H1 (cell line): ENCODE data around the gene ZFP57. TPM values are rescaled to one million over a fixed set of nuclear protein-coding genes. Genes with fewer than 3 reads are reported as not detected.

Experiments used
- CTCF ChIA-PET: fragments of 300-600 bp; sonication (Branson Sonifier 250); formaldehyde crosslinking; loops from one replicate; lab custom pipeline; 2021; ENCODE audit not compliant: partially characterized antibody; lab: Charles Lee
- POLR2A ChIA-PET: fragments of 300-600 bp; sonication (Branson Sonifier 250); formaldehyde crosslinking; loops from one replicate; lab custom pipeline; 2021; ENCODE audit warnings: inconsistent platforms; ENCODE audit not compliant: partially characterized antibody; lab: Charles Lee
- DNase-seq, 2 experiments: peaks; one replicate each; pipeline versions ENCODE4 v3.0.0 to v3.0.0-alpha.2; 2010 to 2022; ENCODE audit warnings: low spot score in 2 of 2, low read depth in 1 of 2, mixed read lengths in 1 of 2
- FAIRE-seq: peaks from 2 replicates; lab custom pipeline; 2011; peaks lifted over from hg19 to GRCh38; lab: Jason Lieb, UNC
- H2AFZ ChIP-seq: 2 replicates; pipeline ENCODE4 v1.8.1; 2012; ENCODE audit warnings: low read length, inconsistent platforms
- H2AK5ac ChIP-seq: 2 replicates; pipeline ENCODE4 v1.6.1; 2013; ENCODE audit warnings: low read depth, low read length
- H2BK120ac ChIP-seq: replicated peaks from 2 replicates; pipeline ENCODE3; 2013; ENCODE audit warnings: low read depth, low read length, inconsistent platforms
- H2BK12ac ChIP-seq: 2 replicates; pipeline ENCODE4 v1.6.1; 2013; ENCODE audit warnings: low read depth, low read length
- H2BK15ac ChIP-seq: 2 replicates; pipeline ENCODE4 v1.6.1; 2013; ENCODE audit warnings: low read length
- H2BK20ac ChIP-seq: 2 replicates; pipeline ENCODE4 v1.6.1; 2013; ENCODE audit warnings: low read length
- H2BK5ac ChIP-seq: 2 replicates; pipeline ENCODE4 v1.6.1; 2013; ENCODE audit warnings: low read depth, low read length
- H3K14ac ChIP-seq: 2 replicates; pipeline ENCODE4 v1.6.1; 2013; ENCODE audit warnings: inconsistent platforms; ENCODE audit not compliant: insufficient read length
- H3K18ac ChIP-seq: 2 replicates; pipeline ENCODE4 v1.6.1; 2013; ENCODE audit warnings: low read length; ENCODE audit errors: extremely low read depth
- H3K23ac ChIP-seq: 2 replicates; pipeline ENCODE4 v1.6.1; 2013; ENCODE audit warnings: inconsistent platforms; ENCODE audit not compliant: insufficient read length
- H3K23me2 ChIP-seq: 2 replicates; pipeline ENCODE4 v1.6.1; 2013; ENCODE audit warnings: low read depth, low read length
- H3K27ac ChIP-seq: 2 replicates; pipeline ENCODE4 v1.6.1; 2011; ENCODE audit warnings: low read depth, low read length, inconsistent platforms
- H3K27me3 ChIP-seq, 4 experiments: replicated peaks in 1 of 4; 1 replicate in 1 of 4; 2 replicates in 3 of 4; pipeline versions ENCODE4 v1.6.1 to v1.8.1; 2011 to 2013; ENCODE audit warnings: low read length in 3 of 4, mild to moderate bottlenecking in 3 of 4, inconsistent platforms in 2 of 4, mixed read lengths in 2 of 4, moderate library complexity in 1 of 4; ENCODE audit not compliant: control insufficient read depth in 3 of 4, insufficient read depth in 3 of 4; ENCODE audit errors: extremely low read depth in 1 of 4
- H3K36me3 ChIP-seq, 4 experiments: 2 replicates each; pipeline versions ENCODE4 v1.6.1 to v1.8.1; 2011 to 2013; ENCODE audit warnings: mild to moderate bottlenecking in 4 of 4, low read length in 3 of 4, moderate library complexity in 2 of 4, control low read depth in 1 of 4, inconsistent platforms in 1 of 4; ENCODE audit not compliant: insufficient read depth in 4 of 4, control insufficient read depth in 2 of 4
- H3K4ac ChIP-seq: replicated peaks from 2 replicates; pipeline ENCODE3; 2013; ENCODE audit warnings: low read length, low read depth, mixed read lengths, inconsistent platforms; ENCODE audit not compliant: insufficient read length
- H3K4me1 ChIP-seq, 4 experiments: replicated peaks in 1 of 4; 1 replicate in 1 of 4; 2 replicates in 3 of 4; pipeline versions ENCODE4 v1.6.1 to v1.8.1; 2011 to 2013; ENCODE audit warnings: low read length in 3 of 4, inconsistent platforms in 2 of 4, mixed read lengths in 1 of 4; ENCODE audit not compliant: insufficient read depth in 4 of 4, control insufficient read depth in 3 of 4
- H3K4me2 ChIP-seq, 2 experiments: 2 replicates each; pipeline versions ENCODE4 v1.6.1 to v1.8.1; 2011 to 2013; ENCODE audit warnings: low read depth in 2 of 2, low read length in 2 of 2, control low read depth in 1 of 2, inconsistent platforms in 1 of 2, mild to moderate bottlenecking in 1 of 2; ENCODE audit not compliant: insufficient read depth in 1 of 2
- H3K4me3 ChIP-seq, 4 experiments: fragments of 200-600, 300-600 bp in 1 of 4; sonication (generic), shearing (Covaris generic), sonication (Bioruptor Twin) in 1 of 4; 2 replicates each; pipeline versions ENCODE4 v1.5.1 to v1.8.1; 2011 to 2016; ENCODE audit warnings: low read length in 4 of 4, low read depth in 3 of 4, control low read depth in 2 of 4, inconsistent platforms in 2 of 4, mild to moderate bottlenecking in 2 of 4, mixed read lengths in 1 of 4, moderate library complexity in 1 of 4; ENCODE audit not compliant: insufficient read depth in 2 of 4; ENCODE audit errors: extremely low read depth in 1 of 4
- H3K56ac ChIP-seq: replicated peaks from 2 replicates; pipeline ENCODE3; 2013; ENCODE audit warnings: low read depth, mild to moderate bottlenecking, mixed read lengths, low read length, inconsistent platforms; ENCODE audit not compliant: insufficient read length
- H3K79me1 ChIP-seq: 2 replicates; pipeline ENCODE4 v1.6.1; 2013; ENCODE audit warnings: low read depth, low read length, control low read depth
- H3K79me2 ChIP-seq, 2 experiments: 2 replicates each; pipeline versions ENCODE4 v1.6.1 to v1.8.1; 2012 to 2013; ENCODE audit warnings: low read length in 2 of 2, mild to moderate bottlenecking in 2 of 2, inconsistent platforms in 1 of 2; ENCODE audit not compliant: insufficient read depth in 2 of 2, control insufficient read depth in 1 of 2
- H3K9ac ChIP-seq, 4 experiments: replicated peaks in 1 of 4; 1 replicate in 1 of 4; 2 replicates in 3 of 4; pipeline versions ENCODE4 v1.6.1 to v1.8.1; 2011 to 2013; ENCODE audit warnings: low read depth in 3 of 4, low read length in 3 of 4, control low read depth in 2 of 4, mild to moderate bottlenecking in 2 of 4, moderate library complexity in 2 of 4, inconsistent platforms in 1 of 4; ENCODE audit errors: extremely low read depth in 1 of 4
- H3K9me3 ChIP-seq, 2 experiments: 2 replicates each; pipeline versions ENCODE4 v1.6.1 to v1.8.1; 2012 to 2013; ENCODE audit warnings: mild to moderate bottlenecking in 2 of 2, moderate library complexity in 2 of 2, control low read depth in 1 of 2, inconsistent platforms in 1 of 2, low read depth in 1 of 2, low read length in 1 of 2, mixed read lengths in 1 of 2; ENCODE audit not compliant: insufficient read depth in 2 of 2
- H4K20me1 ChIP-seq, 2 experiments: replicated peaks in 1 of 2; 2 replicates each; pipeline versions ENCODE3 to v1.8.1; 2011 to 2013; ENCODE audit warnings: inconsistent platforms in 2 of 2, low read length in 2 of 2, mild to moderate bottlenecking in 1 of 2; ENCODE audit not compliant: insufficient read depth in 2 of 2, control insufficient read depth in 1 of 2
- H4K5ac ChIP-seq: 2 replicates; pipeline ENCODE4 v1.6.1; 2013; ENCODE audit warnings: low read length, low read depth, mixed read lengths, inconsistent platforms; ENCODE audit not compliant: insufficient read length
- H4K8ac ChIP-seq: 2 replicates; pipeline ENCODE4 v1.8.0; 2013; ENCODE audit warnings: mild to moderate bottlenecking, moderate library complexity, low read length, inconsistent platforms; ENCODE audit not compliant: insufficient read depth; ENCODE audit errors: extremely low read depth
- H4K91ac ChIP-seq: replicated peaks from 2 replicates; pipeline ENCODE3; 2013; ENCODE audit warnings: low read length, mixed read lengths, inconsistent platforms; ENCODE audit not compliant: insufficient read length
- CBX5 ChIP-seq: fragments of 300-800, 300-1000 bp; sonication (generic); IDR thresholded peaks from 2 replicates; pipeline ENCODE4 v1.7.1; 2016; ENCODE audit warnings: antibody characterized with exemption, low read length, low read depth
- EGR1 ChIP-seq: IDR thresholded peaks from 2 replicates; pipeline ENCODE4 v1.6.1; 2011; ENCODE audit warnings: low read depth, low read length, borderline replicate concordance
- GTF2F1 ChIP-seq: IDR thresholded peaks from 2 replicates; pipeline ENCODE4 v1.6.1; 2012; ENCODE audit warnings: low read depth, low read length, improper control_type of control experiment, borderline replicate concordance
- KDM5A ChIP-seq: fragments of 200-600 bp; IDR thresholded peaks from 2 replicates; pipeline ENCODE4 v1.7.1; 2012; ENCODE audit warnings: mild to moderate bottlenecking, low read length, inconsistent platforms, mixed read lengths
- NRF1 ChIP-seq: IDR thresholded peaks from 2 replicates; pipeline ENCODE4 v1.6.1; 2011; ENCODE audit warnings: mild to moderate bottlenecking, low read depth, low read length, improper control_type of control experiment
- RBBP5 ChIP-seq: IDR thresholded peaks from 2 replicates; pipeline ENCODE4 v1.7.1; 2012; ENCODE audit warnings: low read depth, mild to moderate bottlenecking, inconsistent platforms, low read length, moderate library complexity, borderline replicate concordance
- RFX5 ChIP-seq: IDR thresholded peaks from 2 replicates; pipeline ENCODE4 v1.6.1; 2011; ENCODE audit warnings: low read depth, low read length, improper control_type of control experiment, borderline replicate concordance
- SAP30 ChIP-seq: fragments of 300-600 bp; sonication (generic); IDR thresholded peaks from 2 replicates; pipeline ENCODE4 v1.7.1; 2012; ENCODE audit warnings: low read length, moderate library complexity, mild to moderate bottlenecking, inconsistent platforms; ENCODE audit not compliant: insufficient read depth, insufficient replicate concordance
- SP1 ChIP-seq: IDR thresholded peaks from 2 replicates; pipeline ENCODE4 v1.6.1; 2011; ENCODE audit warnings: low read depth, low read length
- TEAD4 ChIP-seq: IDR thresholded peaks from 2 replicates; pipeline ENCODE4 v1.6.1; 2012; ENCODE audit warnings: low read depth, low read length, inconsistent platforms, mixed read lengths
- WGBS, 2 experiments: shearing (Covaris generic) in 1 of 2; methylation state at CpG; one replicate each; pipeline versions ENCODE4 v1.1.6 to v1.1.7; 2013 to 2015; ENCODE audit warnings: low lambda C conversion rate in 2 of 2, mixed read lengths in 2 of 2, inconsistent platforms in 1 of 2, low coverage in 1 of 2, missing lambda C conversion rate in 1 of 2; ENCODE audit not compliant: insufficient replicate concordance in 2 of 2, insufficient coverage in 1 of 2, insufficient read length in 1 of 2; ENCODE audit errors: extremely low coverage in 1 of 2, missing lambda C conversion rate in 1 of 2; 5-methylcytosine and 5-hydroxymethylcytosine counted together
- polyA plus RNA-seq, 7 experiments: library from polyadenylated mRNA; depleted of rRNA in 3 of 7; stranded (reverse) in 5 of 7; unstranded in 2 of 7; fragments of >200 nt in 5 of 7; fragments of 200-250 nt in 2 of 7; gene quantifications; 1 replicate in 5 of 7; 2 replicates in 1 of 7; 4 replicates in 1 of 7; pipeline versions ENCODE4 v1.2.1 to v1.2.3, GENCODE V29; 2011 to 2013; ENCODE audit warnings: missing spikeins in 2 of 7, mixed read lengths in 2 of 7
- total RNA-seq: library from RNA; stranded (reverse); fragmentation: NEBNext Ultra II Directional; extraction: Animal tissue kit (Norgen Biotek cat#: 25700); gene quantifications from 2 replicates; pipeline ENCODE4 v1.2.1, GENCODE V29; 2021

Gene ZFP57
- total and polyA plus RNA-seq, 2 of the 8 experiments (the other 6 are each of a cell fraction or from before 2014, with no cell fraction given), result 0.85 to 1.2 TPM

GRCh38 chr6:29632789-29633533 is 48.0 kb downstream of the ZFP57 start, which contains the start of gene GABBR1:
TSS of gene GABBR1 (minus strand) at chr6:29633183. CDS start at chr6:29632385, 798 bp downstream.
- WGBS, 2 experiments, result 6% methylated on average over 6 of the region's 57 CpGs; no CpG with 5 or more reads in 1 of the 2 experiments
- H4K91ac ChIP-seq, result peak within 1 kb of the TSS; percentile 94
- TF ChIP-seq EGR1, result peak; percentile 55; the same call in 1 of the 2 replicates
- no peak for TF ChIP-seq SAP30
- no peak for TF ChIP-seq RFX5
- TF ChIP-seq KDM5A, result no peak
- TF ChIP-seq TEAD4, result no peak
- TF ChIP-seq NRF1, result no peak
- no peak for TF ChIP-seq CBX5
- TF ChIP-seq RBBP5, result no peak; the same call in 1 of the 2 replicates
- no peak for TF ChIP-seq GTF2F1
- TF ChIP-seq SP1, result no peak

More at GRCh38 chr6:29632789-29633533, 48.0 kb downstream of the ZFP57 start, which contains the start of gene GABBR1:
- ChIA-PET CTCF (interaction anchor here (0.8 to 33.1 kb wide), 5 partner anchors 9 to 68 kb away, joined by 3 to 658 read pairs (median 4); partner anchors contain the start of gene MOG), POLR2A (interaction anchor here (0.7 to 2.0 kb wide), 20 partner anchors 9 to 354 kb away, joined by 3 to 19 read pairs (median 4); no protein-coding TSS in a partner anchor)
- H3K27me3 ChIP-seq, result no peaks in the 10 kb centered on the region
- H3K4ac ChIP-seq, result peak within 1 kb of the TSS; percentile 57
- H3K9me3 ChIP-seq, result no peaks in the 10 kb centered on the region
- H2BK12ac ChIP-seq, result peak within 1 kb of the TSS; percentile 62; the same call in 1 of the 2 replicates
- FAIRE-seq (no peak), DNase-seq (peak in 1 of 2 experiments; percentile 91)
- peak within 1 kb of the TSS; percentile 97 for H4K5ac ChIP-seq
- H3K23me2 ChIP-seq, result peaks cover 28% of the 10 kb centered on the region
- peak within 1 kb of the TSS; percentile 58 to 79 (median 60) for H3K9ac ChIP-seq
- peaks cover 0 to 38% of the 10 kb centered on the region in 2 experiments; a peak in 2 of 4 replicates for H3K79me2 ChIP-seq
- H4K8ac ChIP-seq, result no peak within 1 kb of the TSS
- peak within 1 kb of the TSS; percentile 93 for H3K4me2 ChIP-seq
- H3K56ac ChIP-seq, result peak within 1 kb of the TSS; percentile 27
- peak within 1 kb of the TSS; percentile 68 to 84 (median 76) for H3K4me3 ChIP-seq
- H4K20me1 ChIP-seq, result peaks cover 0 to 8% of the 10 kb centered on the region in 2 experiments
- peak within 1 kb of the TSS; percentile 91; the same call in 1 of the 2 replicates for H2BK5ac ChIP-seq
- peak within 1 kb of the TSS; percentile 56 for H3K14ac ChIP-seq
- H2BK120ac ChIP-seq, result peak within 1 kb of the TSS; percentile 18
- no peak within 1 kb of the TSS for H3K23ac ChIP-seq
- H2AK5ac ChIP-seq, result peak within 1 kb of the TSS; percentile 53; the same call in 1 of the 2 replicates
- H3K18ac ChIP-seq, result peak within 1 kb of the TSS; percentile 83
- 0 out of 2 replicates have a peak, but pooled peaks cover 2% of the 10 kb centered on the region for H3K79me1 ChIP-seq
- H2BK20ac ChIP-seq, result 0 out of 2 replicates have a peak within 1 kb of the TSS, but pooled peaks have one; percentile 32
- H3K4me1 ChIP-seq, result peaks cover 4 to 23% (median 13%) of the 10 kb centered on the region in 4 experiments
- peak within 1 kb of the TSS; percentile 53; the same call in 1 of the 2 replicates for H3K27ac ChIP-seq
- H3K36me3 ChIP-seq, result no peaks in the 10 kb centered on the region; a peak in 1 of 8 replicates
- H2AFZ ChIP-seq, result peak within 1 kb of the TSS; percentile 9; the same call in 1 of the 2 replicates
- H2BK15ac ChIP-seq, result peak within 1 kb of the TSS; percentile 81; the same call in 1 of the 2 replicates
